Measurements from ENCODE around the gene FOXP4. TPM values are rescaled to one million over a fixed set of nuclear protein-coding genes. Genes with fewer than 3 reads are reported as not detected.
"Not testable (repeated sequence)": the region's sequence is repeated elsewhere in the genome, so short reads cannot be mapped to it uniquely, and the experiment has no call there.

The FOXP4 gene
- total RNA-seq, 1 experiment from 2014 or later: 0.53 TPM

DNA sequence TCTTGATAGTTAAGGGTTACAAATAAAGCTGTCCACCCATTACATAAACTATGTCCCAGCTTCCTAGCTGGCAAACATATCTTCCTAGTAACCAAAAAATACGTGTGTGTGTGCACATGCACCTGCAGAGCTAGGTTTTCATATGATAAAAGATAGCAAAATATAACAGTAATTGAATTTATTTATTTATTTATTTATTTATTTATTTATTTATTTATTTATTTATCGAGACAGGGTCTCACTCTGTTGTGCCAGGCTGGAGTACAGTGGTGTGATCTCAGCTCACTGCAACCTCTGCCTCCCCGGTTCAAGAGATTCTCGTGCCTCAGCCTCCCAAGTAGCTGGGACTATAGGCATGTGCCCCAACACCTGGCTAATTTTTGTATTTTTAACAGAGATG is 73.0 kb downstream of the FOXP4 start:
- not testable (repeated sequence) for H3K4me3 ChIP-seq, H3K27me3 ChIP-seq, DNase-seq, H3K36me3 ChIP-seq, H3K9me3 ChIP-seq

DNA sequence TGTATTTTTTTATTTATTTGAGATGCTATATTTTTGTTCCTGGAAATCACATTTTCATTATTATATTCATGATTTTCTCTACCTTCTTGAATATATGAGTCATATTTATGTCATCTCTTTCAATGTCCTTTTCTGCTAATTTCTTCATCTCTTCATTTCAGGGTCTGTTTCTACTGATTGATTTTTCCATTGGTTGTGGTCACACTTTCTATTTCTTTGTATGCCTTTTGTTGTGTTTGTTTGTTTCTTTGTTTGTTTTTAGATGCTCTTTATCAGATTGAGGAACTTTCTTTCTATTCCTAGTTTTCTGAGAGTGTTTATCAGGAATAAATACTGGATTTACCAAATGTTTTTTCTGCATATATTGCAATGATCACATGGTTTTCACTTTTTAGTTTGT is 75.2 kb downstream of the FOXP4 start:
- Histone ChIP-seq H3K36me3 (no peaks in the 10 kb centered on the region), H3K27me3 (no peaks in the 10 kb centered on the region), H3K9me3 (peaks cover 7% of the 10 kb centered on the region), H3K4me3 (no peak overlapping the region)
- DNase-seq: no peak

GRCh38 chr6:41621802-41622201 is 75.6 kb downstream of the FOXP4 start:
- H3K4me3 ChIP-seq: no peak overlapping the region
- H3K27me3 ChIP-seq: no peaks in the 10 kb centered on the region
- peaks cover 7% of the 10 kb centered on the region for H3K9me3 ChIP-seq
- no peak for DNase-seq
- H3K36me3 ChIP-seq: no peaks in the 10 kb centered on the region

GRCh38 chr6:41622206-41622988 is 76.2 kb downstream of the FOXP4 start:
- H3K9me3 ChIP-seq: peaks cover 7% of the 10 kb centered on the region
- H3K27me3 ChIP-seq: no peaks in the 10 kb centered on the region
- no peak for DNase-seq
- no peak overlapping the region for H3K4me3 ChIP-seq
- H3K36me3 ChIP-seq: no peaks in the 10 kb centered on the region

GRCh38 chr6:41623330-41623729 is 77.1 kb downstream of the FOXP4 start:
- H3K27me3 ChIP-seq: no peaks in the 10 kb centered on the region
- DNase-seq: no peak
- H3K4me3 ChIP-seq: no peak overlapping the region
- peaks cover 7% of the 10 kb centered on the region for H3K9me3 ChIP-seq
- no peaks in the 10 kb centered on the region for H3K36me3 ChIP-seq

- peaks cover 7% of the 10 kb centered on the region for H3K9me3 ChIP-seq
- no peaks in the 10 kb centered on the region for H3K27me3 ChIP-seq
- DNase-seq: no peak
- H3K36me3 ChIP-seq: no peaks in the 10 kb centered on the region
- H3K4me3 ChIP-seq: no peak overlapping the region
Measured at GRCh38 chr6:41624621-41625380, 78.6 kb downstream of the FOXP4 start.

- Histone ChIP-seq H3K27me3 (no peaks in the 10 kb centered on the region), H3K4me3 (no peak overlapping the region), H3K9me3 (peaks cover 7% of the 10 kb centered on the region), H3K36me3 (no peaks in the 10 kb centered on the region)
- DNase-seq: peak; percentile 79
Measured at GRCh38 chr6:41625442-41625841, 79.3 kb downstream of the FOXP4 start.

DNA sequence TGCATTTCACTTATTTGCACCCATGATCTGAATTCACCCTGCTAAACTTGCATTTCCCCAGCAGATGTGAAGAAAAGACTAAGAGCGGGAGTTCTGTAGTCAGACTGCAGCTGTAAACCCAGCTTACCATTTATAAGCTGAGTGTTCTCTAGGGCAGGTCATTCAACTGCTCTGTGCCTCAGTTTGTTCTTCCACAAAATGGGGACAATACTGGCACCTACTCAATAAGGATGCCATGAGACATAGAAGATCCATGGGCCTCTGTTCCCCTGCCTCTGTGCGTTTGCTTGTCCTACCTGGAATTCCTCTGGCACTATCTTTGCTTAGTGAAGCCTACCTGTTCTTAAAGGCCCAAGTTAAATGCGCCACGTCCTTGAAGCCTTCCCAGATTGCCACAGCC is 79.8 kb downstream of the FOXP4 start:
- no peaks in the 10 kb centered on the region for H3K27me3 ChIP-seq
- no peaks in the 10 kb centered on the region for H3K36me3 ChIP-seq
- H3K4me3 ChIP-seq: no peak overlapping the region
- no peak for DNase-seq
- peaks cover 5% of the 10 kb centered on the region for H3K9me3 ChIP-seq

GRCh38 chr6:41626917-41627316 is 80.7 kb downstream of the FOXP4 start:
- DNase-seq: no peak
- Histone ChIP-seq H3K36me3 (no peaks in the 10 kb centered on the region), H3K4me3 (no peak overlapping the region), H3K27me3 (no peaks in the 10 kb centered on the region), H3K9me3 (peaks cover 1% of the 10 kb centered on the region; the same call in 1 of the 2 replicates)

GRCh38 chr6:41629128-41629527 is 82.9 kb downstream of the FOXP4 start:
- no peaks in the 10 kb centered on the region for H3K36me3 ChIP-seq
- H3K9me3 ChIP-seq: no peaks in the 10 kb centered on the region
- DNase-seq: no peak
- no peaks in the 10 kb centered on the region for H3K27me3 ChIP-seq
- H3K4me3 ChIP-seq: no peak overlapping the region

GRCh38 chr6:41630069-41630468 is 83.9 kb downstream of the FOXP4 start:
- Histone ChIP-seq H3K4me3 (no peak overlapping the region), H3K27me3 (no peaks in the 10 kb centered on the region), H3K36me3 (no peaks in the 10 kb centered on the region), H3K9me3 (no peaks in the 10 kb centered on the region)
- DNase-seq: no peak

DNA sequence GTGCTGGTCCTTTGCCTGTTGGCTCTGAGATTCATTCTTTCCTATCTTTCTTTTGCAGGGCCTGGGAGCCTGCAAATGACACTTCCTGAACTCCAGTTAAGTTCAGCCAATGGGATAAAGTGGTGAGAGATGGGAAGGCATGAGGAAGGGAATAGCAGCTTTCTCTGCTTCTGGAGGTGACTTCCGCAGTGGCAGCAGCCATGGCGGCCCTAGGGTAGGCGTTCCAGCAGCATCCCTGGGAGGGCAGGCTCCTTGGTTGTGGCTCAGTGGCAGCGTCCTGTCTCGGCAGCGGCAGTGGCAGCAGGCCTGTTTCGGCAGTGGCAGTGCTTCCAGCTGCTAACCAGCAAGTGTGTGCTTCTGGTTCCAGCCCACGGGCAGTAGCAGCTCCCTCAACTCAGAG is 84.8 kb downstream of the FOXP4 start:
- H3K4me3 ChIP-seq: no peak overlapping the region
- no peaks in the 10 kb centered on the region for H3K36me3 ChIP-seq
- DNase-seq: no peak
- H3K9me3 ChIP-seq: no peaks in the 10 kb centered on the region
- no peaks in the 10 kb centered on the region for H3K27me3 ChIP-seq

DNA sequence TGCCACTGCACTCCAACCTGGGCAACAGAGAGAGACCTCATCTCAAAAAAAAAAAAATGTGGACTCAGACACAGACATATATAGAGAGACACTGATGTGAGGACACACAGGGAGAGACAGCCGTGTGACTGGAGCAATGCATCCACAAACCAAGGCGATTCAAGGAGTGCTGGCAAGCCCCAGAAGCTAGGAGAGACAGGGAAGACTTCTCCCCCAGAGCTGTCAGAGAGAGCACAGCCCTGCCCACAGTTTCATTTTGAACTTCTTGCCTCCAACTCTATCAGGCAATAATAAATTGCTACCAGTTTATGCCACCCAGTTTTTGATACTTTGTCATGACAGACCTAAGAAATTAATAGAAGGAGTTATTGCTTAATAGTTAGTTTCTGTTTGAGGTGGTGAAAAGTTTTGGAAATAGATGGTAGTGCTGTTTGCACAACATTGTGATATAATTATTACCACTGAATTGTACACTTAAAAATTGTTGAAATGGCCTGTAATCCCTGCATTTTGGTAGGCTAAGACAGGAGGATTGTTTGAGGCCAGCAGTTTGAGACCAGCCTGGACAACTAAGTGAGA is 87.0 kb downstream of the FOXP4 start:
- no peaks in the 10 kb centered on the region for H3K36me3 ChIP-seq
- H3K9me3 ChIP-seq: no peaks in the 10 kb centered on the region
- H3K4me3 ChIP-seq: no peak overlapping the region
- no peaks in the 10 kb centered on the region for H3K27me3 ChIP-seq
- DNase-seq: no peak

GRCh38 chr6:41634657-41635056 is 88.5 kb downstream of the FOXP4 start:
- no peaks in the 10 kb centered on the region for H3K27me3 ChIP-seq
- DNase-seq: no peak

GRCh38 chr6:41635365-41635764 is 89.2 kb downstream of the FOXP4 start:
- no peaks in the 10 kb centered on the region for H3K27me3 ChIP-seq
- H3K36me3 ChIP-seq: no peaks in the 10 kb centered on the region
- DNase-seq: no peak
- H3K9me3 ChIP-seq: no peaks in the 10 kb centered on the region
- no peak overlapping the region for H3K4me3 ChIP-seq

More at GRCh38 chr6:41634657-41635056, 88.5 kb downstream of the FOXP4 start:
- no peak overlapping the region for H3K4me3 ChIP-seq
- no peaks in the 10 kb centered on the region for H3K9me3 ChIP-seq
- no peaks in the 10 kb centered on the region for H3K36me3 ChIP-seq

GRCh38 chr6:41636833-41637193 is 90.6 kb downstream of the FOXP4 start:
- Histone ChIP-seq H3K27me3 (no peaks in the 10 kb centered on the region), H3K9me3 (no peaks in the 10 kb centered on the region), H3K36me3 (no peaks in the 10 kb centered on the region), H3K4me3 (no peak overlapping the region)
- no peak for DNase-seq

DNA sequence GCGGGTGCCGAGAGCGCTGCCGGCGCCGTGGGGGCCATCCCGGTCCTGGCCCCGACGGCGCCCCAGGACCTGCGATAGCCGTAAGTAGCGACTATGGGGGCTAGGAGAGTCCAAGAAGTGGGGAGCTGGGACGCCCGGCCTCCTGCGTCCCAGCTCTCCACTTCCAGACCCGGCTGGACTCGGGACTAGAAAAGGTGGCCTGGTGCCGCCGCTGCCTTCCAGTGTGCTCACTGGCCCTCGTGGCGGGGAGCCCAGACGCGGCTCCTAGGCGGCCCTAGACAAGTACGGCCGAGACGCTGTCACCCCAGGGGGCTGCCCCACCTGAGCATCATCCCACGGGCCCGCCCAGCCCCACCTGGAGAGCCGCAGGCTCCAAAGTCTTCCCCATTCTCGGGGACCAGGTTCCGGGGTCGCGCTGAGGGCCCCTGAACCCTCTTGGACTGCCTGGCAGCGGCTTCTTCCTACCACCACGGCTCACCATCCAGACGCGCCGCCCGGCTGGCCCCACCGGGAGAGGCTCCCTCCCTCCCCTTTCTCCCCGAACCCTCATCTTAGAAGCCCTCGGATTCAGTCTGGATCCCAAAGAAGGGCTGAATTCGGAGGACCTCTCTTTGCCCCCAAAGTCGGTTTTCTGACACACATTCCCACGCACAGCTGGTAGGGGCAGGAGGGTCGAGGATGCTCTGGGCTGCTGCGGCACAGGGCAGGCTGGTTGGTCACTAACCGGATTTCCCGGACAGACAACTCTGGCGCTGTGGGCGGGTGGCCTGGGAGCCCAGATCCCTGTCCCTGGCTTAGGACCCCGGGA is 91.2 kb downstream of the FOXP4 start:
- no peak for DNase-seq
- no peaks in the 10 kb centered on the region for H3K27me3 ChIP-seq
- H3K36me3 ChIP-seq: no peaks in the 10 kb centered on the region
- no peak overlapping the region for H3K4me3 ChIP-seq
- no peaks in the 10 kb centered on the region for H3K9me3 ChIP-seq
